Neuronal stem cell (in vitro differentiated cells): ENCODE measurements around the gene SESTD1. TPM values are rescaled to one million over a fixed set of nuclear protein-coding genes. Genes with fewer than 3 reads are reported as not detected.

Experiments
- DNase-seq: peaks from one replicate; pipeline ENCODE4 v3.0.0-alpha.2; 2013; ENCODE audit warnings: low spot score
- H2AFZ ChIP-seq: one replicate; pipeline ENCODE4 v1.6.1; 2013; ENCODE audit warnings: mild to moderate bottlenecking, low read length, inconsistent platforms
- H2AK5ac ChIP-seq: 2 replicates; pipeline ENCODE4 v1.6.1; 2013; ENCODE audit warnings: low read depth, mild to moderate bottlenecking, inconsistent platforms, low read length, moderate library complexity, mixed read lengths
- H2BK120ac ChIP-seq: 2 replicates; pipeline ENCODE4 v1.6.1; 2013; ENCODE audit warnings: low read depth, mild to moderate bottlenecking, inconsistent platforms, low read length, moderate library complexity, mixed read lengths
- H2BK12ac ChIP-seq: one replicate; pipeline ENCODE4 v1.6.1; 2013; ENCODE audit warnings: low read length, inconsistent platforms
- H2BK15ac ChIP-seq: 2 replicates; pipeline ENCODE4 v1.6.1; 2013; ENCODE audit warnings: mild to moderate bottlenecking, low read length, inconsistent platforms, mixed read lengths
- H2BK5ac ChIP-seq: one replicate; pipeline ENCODE4 v1.6.1; 2013; ENCODE audit warnings: inconsistent platforms, mild to moderate bottlenecking, low read length, moderate library complexity
- H3K14ac ChIP-seq: one replicate; pipeline ENCODE4 v1.6.1; 2013; ENCODE audit warnings: low read length, inconsistent platforms
- H3K18ac ChIP-seq: 2 replicates; pipeline ENCODE4 v1.6.1; 2013; ENCODE audit warnings: low read length, inconsistent platforms
- H3K23ac ChIP-seq: 2 replicates; pipeline ENCODE4 v1.6.1; 2013; ENCODE audit warnings: low read depth, mild to moderate bottlenecking, mixed read lengths, low read length, inconsistent platforms; ENCODE audit not compliant: poor library complexity
- H3K27ac ChIP-seq: replicated peaks from 3 replicates; pipeline ENCODE4 v1.5.1; 2013; ENCODE audit warnings: low read length, inconsistent platforms
- H3K27me3 ChIP-seq, 3 experiments: 2 replicates each; pipeline ENCODE4 v1.6.1; 2013; ENCODE audit warnings: low read length in 3 of 3, mild to moderate bottlenecking in 2 of 3, inconsistent platforms in 1 of 3, low read depth in 1 of 3, mixed read lengths in 1 of 3, moderate library complexity in 1 of 3; ENCODE audit not compliant: control insufficient read depth in 3 of 3, insufficient read depth in 3 of 3
- H3K36me3 ChIP-seq, 2 donors: replicated peaks in 1 of 2; 2 replicates each; pipeline ENCODE4 v1.6.1; 2013; ENCODE audit warnings: low read length in 2 of 2; ENCODE audit not compliant: control insufficient read depth in 2 of 2, insufficient read depth in 2 of 2
- H3K4ac ChIP-seq: 2 replicates; pipeline ENCODE4 v1.6.1; 2013; ENCODE audit warnings: inconsistent platforms, mild to moderate bottlenecking, low read length, moderate library complexity
- H3K4me1 ChIP-seq, 2 donors: 1 replicate in 1 of 2; 2 replicates in 1 of 2; pipeline ENCODE4 v1.6.1; 2013; ENCODE audit warnings: low read length in 2 of 2, low read depth in 1 of 2; ENCODE audit not compliant: control insufficient read depth in 2 of 2, insufficient read depth in 1 of 2
- H3K4me2 ChIP-seq: one replicate; pipeline ENCODE4 v1.6.1; 2013; ENCODE audit warnings: mild to moderate bottlenecking, low read length, inconsistent platforms; ENCODE audit not compliant: insufficient read depth, poor library complexity, severe bottlenecking
- H3K4me3 ChIP-seq, 2 donors: 2 replicates each; pipeline ENCODE4 v1.5.1; 2013; ENCODE audit warnings: low read length in 2 of 2, mild to moderate bottlenecking in 2 of 2, inconsistent platforms in 1 of 2, moderate library complexity in 1 of 2
- H3K79me1 ChIP-seq: one replicate; pipeline ENCODE4 v1.6.1; 2013; ENCODE audit warnings: low read depth, mild to moderate bottlenecking, inconsistent platforms, low read length, moderate library complexity
- H3K9ac ChIP-seq: one replicate; pipeline ENCODE4 v1.6.1; 2013; ENCODE audit warnings: mild to moderate bottlenecking, low read depth, low read length, inconsistent platforms; ENCODE audit not compliant: poor library complexity
- H3K9me3 ChIP-seq, 2 donors: replicated peaks in 1 of 2; 2 replicates each; pipeline versions ENCODE3 to v1.6.1; 2013; ENCODE audit warnings: low read length in 2 of 2, mild to moderate bottlenecking in 2 of 2, inconsistent platforms in 1 of 2, low read depth in 1 of 2, mixed read lengths in 1 of 2, moderate library complexity in 1 of 2; ENCODE audit not compliant: control insufficient read depth in 2 of 2, insufficient read depth in 1 of 2
- H4K8ac ChIP-seq: one replicate; pipeline ENCODE4 v1.6.1; 2013; ENCODE audit warnings: low read depth, mild to moderate bottlenecking, inconsistent platforms, low read length, moderate library complexity
- H4K91ac ChIP-seq: one replicate; pipeline ENCODE4 v1.6.1; 2013; ENCODE audit warnings: low read length, low read depth, mild to moderate bottlenecking, inconsistent platforms; ENCODE audit not compliant: poor library complexity
- WGBS, 2 donors: extraction: QIAGEN DNeasy Blood & Tissue Kit; methylation state at CpG; one replicate each; pipeline ENCODE4 v1.1.7; 2013; ENCODE audit warnings: missing lambda C conversion rate in 2 of 2, mixed read lengths in 1 of 2; ENCODE audit not compliant: insufficient read length in 2 of 2, insufficient replicate concordance in 1 of 2; ENCODE audit errors: extremely low coverage in 2 of 2; 5-methylcytosine and 5-hydroxymethylcytosine counted together
- polyA plus RNA-seq, 2 experiments: library from polyadenylated mRNA; stranded (reverse); fragments of 200-250 nt; gene quantifications; one replicate each; pipeline ENCODE4 v1.2.3, GENCODE V29; 2013

Gene SESTD1
- polyA plus RNA-seq (2013, experiment 1 of 2), result 40.0 TPM
- polyA plus RNA-seq (2013, experiment 2 of 2), result 43.8 TPM

- DNase-seq, result peak; percentile 51
Observed at GRCh38 chr2:179264368-179265081, at the start of gene SESTD1. Gene SESTD1, minus strand, starts transcription at chr2:179264832. Its CDS starts 72,991 bp downstream, at chr2:179191841.

GRCh38 chr2:179313057-179313456 lies 48.4 kb upstream of the SESTD1 start:
- Histone ChIP-seq H3K9ac (no peak overlapping the region), H3K4me2 (no peak overlapping the region), H3K36me3 (no peaks in the 10 kb centered on the region), H2BK120ac (no peak overlapping the region), H3K9me3 (peaks cover 0 to 4% of the 10 kb centered on the region in 2 donors), H3K23ac (no peak overlapping the region), H2BK15ac (no peak overlapping the region), H4K8ac (no peak overlapping the region), H2AK5ac (no peak overlapping the region), H3K27ac (no peak overlapping the region), H2BK5ac (no peak overlapping the region), H4K91ac (no peak overlapping the region), H3K14ac (no peak overlapping the region), H2AFZ (no peak overlapping the region), H3K18ac (no peak overlapping the region), H3K4ac (no peak overlapping the region), H3K79me1 (no peaks in the 10 kb centered on the region), H3K4me1 (no peaks in the 10 kb centered on the region), H3K4me3 (no peak overlapping the region), H2BK12ac (no peak overlapping the region), H3K27me3 (no peaks in the 10 kb centered on the region)
- no peak for DNase-seq

More at GRCh38 chr2:179264368-179265081, at the start of gene SESTD1:
- peak within 1 kb of the TSS; percentile 75 for H3K4me2 ChIP-seq
- peak within 1 kb of the TSS; percentile 77 to 97 for H3K4me3 ChIP-seq
- peak within 1 kb of the TSS; percentile 95 for H3K18ac ChIP-seq
- peak within 1 kb of the TSS; percentile 82 for H3K14ac ChIP-seq
- no peaks in the 10 kb centered on the region for H3K79me1 ChIP-seq
- H4K8ac ChIP-seq, result peak within 1 kb of the TSS; percentile 43
- peak within 1 kb of the TSS; percentile 53 for H3K4ac ChIP-seq
- H2AK5ac ChIP-seq, result peak within 1 kb of the TSS; percentile 96
- H3K27me3 ChIP-seq, result no peaks in the 10 kb centered on the region
- peak within 1 kb of the TSS; percentile 92 for H3K9ac ChIP-seq
- H2BK120ac ChIP-seq, result no peak within 1 kb of the TSS
- no CpG with 5 or more reads among the region's 96 CpGs for WGBS, 2 donors
- peaks cover 0 to 8% of the 10 kb centered on the region in 2 donors for H3K36me3 ChIP-seq
- H2BK12ac ChIP-seq, result no peak within 1 kb of the TSS
- peaks cover 0 to 5% of the 10 kb centered on the region in 2 donors for H3K9me3 ChIP-seq
- H2BK15ac ChIP-seq, result peak within 1 kb of the TSS; percentile 58
- H3K27ac ChIP-seq, result peak within 1 kb of the TSS; percentile 66
- peak within 1 kb of the TSS; percentile 99 for H2AFZ ChIP-seq
- peaks cover 6 to 8% of the 10 kb centered on the region in 2 donors for H3K4me1 ChIP-seq
- H4K91ac ChIP-seq, result no peak within 1 kb of the TSS
- H3K23ac ChIP-seq, result peak within 1 kb of the TSS; percentile 91
- peak within 1 kb of the TSS; percentile 35 for H2BK5ac ChIP-seq

GRCh38 chr2:179311101-179311500 lies 46.5 kb upstream of the SESTD1 start:
- Histone ChIP-seq H2BK120ac (no peak overlapping the region), H2AFZ (no peak overlapping the region), H3K79me1 (no peaks in the 10 kb centered on the region), H2BK12ac (no peak overlapping the region), H3K36me3 (no peaks in the 10 kb centered on the region), H3K18ac (no peak overlapping the region), H4K91ac (no peak overlapping the region), H4K8ac (no peak overlapping the region), H2BK15ac (no peak overlapping the region), H3K27ac (no peak overlapping the region), H3K4me1 (no peaks in the 10 kb centered on the region), H3K4me3 (no peak overlapping the region), H3K4ac (no peak overlapping the region), H3K4me2 (no peak overlapping the region), H3K27me3 (no peaks in the 10 kb centered on the region), H3K14ac (no peak overlapping the region), H2AK5ac (no peak overlapping the region), H3K23ac (no peak overlapping the region), H3K9me3 (peaks cover 0 to 4% of the 10 kb centered on the region in 2 donors), H2BK5ac (no peak overlapping the region), H3K9ac (no peak overlapping the region)
- no peak for DNase-seq
- no CpG with 5 or more reads among the region's 1 CpG for WGBS, 2 donors

- Histone ChIP-seq H4K8ac (no peak overlapping the region), H3K27ac (no peak overlapping the region), H3K36me3 (no peaks in the 10 kb centered on the region), H3K4me2 (no peak overlapping the region), H2BK15ac (no peak overlapping the region), H2BK120ac (no peak overlapping the region), H3K79me1 (no peaks in the 10 kb centered on the region), H2AFZ (peak overlapping the region; percentile 5), H3K9me3 (no peaks in the 10 kb centered on the region), H4K91ac (no peak overlapping the region), H3K18ac (no peak overlapping the region), H2BK5ac (no peak overlapping the region), H2BK12ac (no peak overlapping the region), H3K23ac (no peak overlapping the region), H3K4ac (no peak overlapping the region), H3K4me3 (no peak overlapping the region), H3K14ac (no peak overlapping the region), H3K27me3 (no peaks in the 10 kb centered on the region), H3K9ac (no peak overlapping the region), H2AK5ac (no peak overlapping the region), H3K4me1 (no peaks in the 10 kb centered on the region)
- 100% methylated on average over 1 of the region's 5 CpGs; no CpG with 5 or more reads in 1 of the 2 donors for WGBS, 2 donors
- DNase-seq, result no peak
Observed at GRCh38 chr2:179307616-179308371, 43.2 kb upstream of the SESTD1 start.
